NCI-H187 (cell line): ENCODE data around the gene MACROD2.

Experiments used
- DNase-seq, 2 experiments: peaks; one replicate each; lab custom pipeline; 2025; lab: John Stamatoyannopoulos, UW

Gene MACROD2

GRCh38 chr20:15222502-15223330 is 1227.4 kb downstream of the MACROD2 start:
- no peak for DNase-seq

- no peak for DNase-seq
These were observed 1228.9 kb downstream of the MACROD2 start for GRCh38 chr20:15224199-15224598.

GRCh38 chr20:15227102-15227501 is 1231.8 kb downstream of the MACROD2 start:
- no peak for DNase-seq

- DNase-seq, result no peak
These were observed 1236.9 kb downstream of the MACROD2 start for GRCh38 chr20:15232243-15232642.

- no peak for DNase-seq
These were observed 1240.3 kb downstream of the MACROD2 start for GRCh38 chr20:15235471-15236198.

GRCh38 chr20:15236812-15237211 is 1241.5 kb downstream of the MACROD2 start:
- no peak for DNase-seq

GRCh38 chr20:15239542-15240206 is 1244.4 kb downstream of the MACROD2 start:
- DNase-seq, result no peak

GRCh38 chr20:15240801-15241200 is 1245.5 kb downstream of the MACROD2 start:
- no peak for DNase-seq

- no peak for DNase-seq
These were observed 1246.4 kb downstream of the MACROD2 start for GRCh38 chr20:15241681-15242080.

- DNase-seq, result no peak
These were observed 1247.5 kb downstream of the MACROD2 start for GRCh38 chr20:15242773-15243172.

GRCh38 chr20:15245896-15246295 is 1250.6 kb downstream of the MACROD2 start:
- DNase-seq, result no peak

GRCh38 chr20:15248618-15249395 is 1253.5 kb downstream of the MACROD2 start:
- DNase-seq, result no peak

GRCh38 chr20:15251171-15251570 is 1255.9 kb downstream of the MACROD2 start:
- DNase-seq, result no peak

GRCh38 chr20:15252304-15252703 is 1257.0 kb downstream of the MACROD2 start:
- no peak for DNase-seq

GRCh38 chr20:15253431-15253830 is 1258.1 kb downstream of the MACROD2 start:
- DNase-seq, result no peak

GRCh38 chr20:15256676-15257568 is 1261.6 kb downstream of the MACROD2 start:
- no peak for DNase-seq

GRCh38 chr20:15257569-15257870 is 1262.2 kb downstream of the MACROD2 start:
- DNase-seq, result no peak

GRCh38 chr20:15265581-15266309 is 1270.4 kb downstream of the MACROD2 start:
- DNase-seq, result no peak

GRCh38 chr20:15267935-15268334 is 1272.6 kb downstream of the MACROD2 start:
- DNase-seq, result no peak

- DNase-seq, result no peak
These were observed 1282.7 kb downstream of the MACROD2 start for GRCh38 chr20:15278041-15278440.
